Measurements from ENCODE around the gene DNHD1. TPM values are rescaled to one million over a fixed set of nuclear protein-coding genes. Genes with fewer than 3 reads are reported as not detected.

DNHD1 gene
- total and polyA plus RNA-seq, 2 of the 4 experiments (the other 2 are of a cell fraction): 1.8 to 3.6 TPM

DNA sequence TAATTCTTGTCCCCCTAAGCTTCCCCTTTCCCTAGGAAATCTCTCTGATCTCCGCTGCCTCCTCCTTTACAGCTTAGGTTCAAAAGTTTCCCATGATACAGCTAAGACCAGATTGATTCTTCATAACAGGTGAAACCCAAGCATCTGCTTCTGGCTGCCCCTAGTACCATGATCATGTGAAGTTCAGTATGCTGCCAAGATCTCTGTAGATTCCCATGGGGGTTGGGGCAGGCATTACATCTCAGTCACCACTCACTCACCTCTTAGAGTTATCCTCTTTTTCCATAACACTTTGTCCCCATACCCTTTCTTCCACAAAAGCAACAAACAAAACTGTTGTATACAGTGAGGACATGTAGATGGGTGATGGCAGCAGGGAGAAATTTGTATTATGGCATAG is 62.3 kb downstream of the DNHD1 start:
- Histone ChIP-seq H4K8ac (ENCODE audit: low read depth in 2 of 2, low read length in 2 of 2) (no peak overlapping the region), H3K4me2 (ENCODE audit: low read depth, low read length) (no peak overlapping the region), H3K18ac (ENCODE audit: low read depth, low read length) (no peak overlapping the region), H2AFZ (replicated peaks; ENCODE audit: low read length, poor library complexity) (no peak overlapping the region), H3K23ac (ENCODE audit: low read depth, low read length) (no peak overlapping the region), H2BK15ac (ENCODE audit: low read depth, low read length) (no peak overlapping the region), H3K27ac (ENCODE audit: insufficient read depth, low read length) (no peak overlapping the region), H4K5ac (ENCODE audit: low read depth, low read length) (no peak overlapping the region), H3K36me3 (ENCODE audit: control insufficient read depth, insufficient read depth, low read length) (no peaks in the 10 kb centered on the region), H3K27me3 (ENCODE audit: control insufficient read depth, insufficient read depth, low read length) (no peaks in the 10 kb centered on the region), H2BK120ac (ENCODE audit: low read depth, low read length) (no peak overlapping the region), H3K9me1 (ENCODE audit: insufficient read depth, low read length) (peaks cover 4% of the 10 kb centered on the region; the same call in 1 of the 2 replicates), H2BK20ac (ENCODE audit: low read depth, low read length) (no peak overlapping the region), H2BK5ac (ENCODE audit: low read depth, low read length, poor library complexity, severe bottlenecking) (no peak overlapping the region), H3K14ac (replicated peaks; ENCODE audit: low read depth, low read length) (no peak overlapping the region), H4K91ac (ENCODE audit: insufficient read depth, low read depth, low read length) (no peak overlapping the region), H2AK9ac (replicated peaks; ENCODE audit: low read depth, low read length, poor library complexity) (no peak overlapping the region), H4K20me1 (ENCODE audit: insufficient read depth, low read length) (no peaks in the 10 kb centered on the region), H3K79me1 (ENCODE audit: low read depth in 1 of 2, low read length in 2 of 2) (no peaks in the 10 kb centered on the region), H3K4ac (ENCODE audit: low read depth, low read length) (no peak overlapping the region), H3K9me3 (ENCODE audit: control insufficient read depth, insufficient read depth, low read length) (no peaks in the 10 kb centered on the region), H3K9ac (ENCODE audit: low read depth, low read length) (no peak overlapping the region), H3K4me1 (ENCODE audit: control insufficient read depth, insufficient read depth, low read length) (no peaks in the 10 kb centered on the region), H2AK5ac (ENCODE audit: low read depth, low read length) (no peak overlapping the region), H3K56ac (ENCODE audit: extremely low read depth, insufficient read depth, low read length) (no peak overlapping the region), H3K4me3 (ENCODE audit: insufficient read depth, low read depth, low read length) (no peak overlapping the region)
- POLR2A ChIA-PET (ENCODE audit: unreplicated experiment): no interaction called here
- no peak for ATAC-seq (ENCODE audit: low read depth)
- TF ChIP-seq NFE2L2 (IDR thresholded peaks at IDR 0.05; ENCODE audit: low read depth, low read length) (no peak), RFX5 (IDR thresholded peaks at IDR 0.05; ENCODE audit: low read depth, low read length) (no peak), CHD1 (IDR thresholded peaks at IDR 0.05; ENCODE audit: low read depth, low read length) (no peak), RCOR1 (IDR thresholded peaks at IDR 0.05; ENCODE audit: insufficient replicate concordance, low read length) (no peak), RAD21 (IDR thresholded peaks at IDR 0.05; ENCODE audit: low read length) (no peak), FOS (IDR thresholded peaks at IDR 0.05; ENCODE audit: low read depth, low read length) (no peak), POLR2A (IDR thresholded peaks at IDR 0.05; ENCODE audit: low read depth, low read length) (no peak), BHLHE40 (IDR thresholded peaks at IDR 0.05; ENCODE audit: low read depth, low read length) (no peak), CEBPB (IDR thresholded peaks at IDR 0.05; ENCODE audit: low read depth, low read length) (no peak), MAZ (IDR thresholded peaks at IDR 0.05; ENCODE audit: borderline replicate concordance, low read depth, low read length) (no peak), MXI1 (IDR thresholded peaks at IDR 0.05; ENCODE audit: borderline replicate concordance, low read depth, low read length) (no peak), SMC3 (IDR thresholded peaks at IDR 0.05; ENCODE audit: low read depth, low read length) (no peak), MAFK (IDR thresholded peaks at IDR 0.05; ENCODE audit: low read depth, low read length) (no peak)
- TF ChIP-seq, protein P1, sequence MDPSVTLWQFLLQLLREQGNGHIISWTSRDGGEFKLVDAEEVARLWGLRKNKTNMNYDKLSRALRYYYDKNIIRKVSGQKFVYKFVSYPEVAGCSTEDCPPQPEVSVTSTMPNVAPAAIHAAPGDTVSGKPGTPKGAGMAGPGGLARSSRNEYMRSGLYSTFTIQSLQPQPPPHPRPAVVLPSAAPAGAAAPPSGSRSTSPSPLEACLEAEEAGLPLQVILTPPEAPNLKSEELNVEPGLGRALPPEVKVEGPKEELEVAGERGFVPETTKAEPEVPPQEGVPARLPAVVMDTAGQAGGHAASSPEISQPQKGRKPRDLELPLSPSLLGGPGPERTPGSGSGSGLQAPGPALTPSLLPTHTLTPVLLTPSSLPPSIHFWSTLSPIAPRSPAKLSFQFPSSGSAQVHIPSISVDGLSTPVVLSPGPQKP (IDR thresholded peaks at IDR 0.05; ENCODE audit: borderline replicate concordance, low read depth, low read length): no peak
- TF ChIP-seq, protein P2, sequence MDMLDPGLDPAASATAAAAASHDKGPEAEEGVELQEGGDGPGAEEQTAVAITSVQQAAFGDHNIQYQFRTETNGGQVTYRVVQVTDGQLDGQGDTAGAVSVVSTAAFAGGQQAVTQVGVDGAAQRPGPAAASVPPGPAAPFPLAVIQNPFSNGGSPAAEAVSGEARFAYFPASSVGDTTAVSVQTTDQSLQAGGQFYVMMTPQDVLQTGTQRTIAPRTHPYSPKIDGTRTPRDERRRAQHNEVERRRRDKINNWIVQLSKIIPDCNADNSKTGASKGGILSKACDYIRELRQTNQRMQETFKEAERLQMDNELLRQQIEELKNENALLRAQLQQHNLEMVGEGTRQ (IDR thresholded peaks at IDR 0.05; ENCODE audit: low read depth, low read length): no peak
- TF ChIP-seq, protein P3, sequence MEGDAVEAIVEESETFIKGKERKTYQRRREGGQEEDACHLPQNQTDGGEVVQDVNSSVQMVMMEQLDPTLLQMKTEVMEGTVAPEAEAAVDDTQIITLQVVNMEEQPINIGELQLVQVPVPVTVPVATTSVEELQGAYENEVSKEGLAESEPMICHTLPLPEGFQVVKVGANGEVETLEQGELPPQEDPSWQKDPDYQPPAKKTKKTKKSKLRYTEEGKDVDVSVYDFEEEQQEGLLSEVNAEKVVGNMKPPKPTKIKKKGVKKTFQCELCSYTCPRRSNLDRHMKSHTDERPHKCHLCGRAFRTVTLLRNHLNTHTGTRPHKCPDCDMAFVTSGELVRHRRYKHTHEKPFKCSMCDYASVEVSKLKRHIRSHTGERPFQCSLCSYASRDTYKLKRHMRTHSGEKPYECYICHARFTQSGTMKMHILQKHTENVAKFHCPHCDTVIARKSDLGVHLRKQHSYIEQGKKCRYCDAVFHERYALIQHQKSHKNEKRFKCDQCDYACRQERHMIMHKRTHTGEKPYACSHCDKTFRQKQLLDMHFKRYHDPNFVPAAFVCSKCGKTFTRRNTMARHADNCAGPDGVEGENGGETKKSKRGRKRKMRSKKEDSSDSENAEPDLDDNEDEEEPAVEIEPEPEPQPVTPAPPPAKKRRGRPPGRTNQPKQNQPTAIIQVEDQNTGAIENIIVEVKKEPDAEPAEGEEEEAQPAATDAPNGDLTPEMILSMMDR (conservative IDR thresholded peaks at IDR 0.05; ENCODE audit: low read depth, low read length): no peak
- dilution Hi-C loops (cut with HindIII; ENCODE audit: low sequenced_read_pairs, unreplicated experiment): no loop called here
- DNase-seq: no peak
- no TSS peak for BruUV-seq (replicated peaks)
- in situ Hi-C loops (cut with MboI; ENCODE audit: low sequenced_read_pairs): no loop called here
- CTCF ChIA-PET: interaction anchor here (1.8 kb wide), 1 partner anchor 28 kb away, joined by 4 read pairs; no protein-coding TSS in a partner anchor
- intact Hi-C loops (cut with micrococcal nuclease): no loop called here
- WGBS, 2 experiments (ENCODE audit: extremely low coverage in 2 of 2, insufficient read length in 1 of 2): 100% methylated on average over 1 of the region's 1 CpG; no CpG with 5 or more reads in 1 of the 2 experiments
